Endodermal cell (in vitro differentiated cells): ENCODE measurements around the gene FAM83E. TPM values are rescaled to one million over a fixed set of nuclear protein-coding genes. Genes with fewer than 3 reads are reported as not detected.

ENCODE experiments used
- DNase-seq: peaks from one replicate; pipeline ENCODE4 v3.0.0-alpha.2; 2017
- H3K27ac ChIP-seq: 2 replicates; pipeline ENCODE4 v1.5.1; 2013; ENCODE audit warnings: mild to moderate bottlenecking, low read depth, low read length, moderate library complexity
- H3K27me3 ChIP-seq: 2 replicates; pipeline ENCODE4 v1.6.1; 2013; ENCODE audit warnings: mild to moderate bottlenecking, low read length, moderate library complexity; ENCODE audit not compliant: insufficient read depth, control insufficient read depth, poor library complexity, severe bottlenecking
- H3K36me3 ChIP-seq: 2 replicates; pipeline ENCODE4 v1.7.0; 2013; ENCODE audit warnings: mild to moderate bottlenecking, low read length, moderate library complexity; ENCODE audit not compliant: control insufficient read depth, insufficient read depth
- H3K4me1 ChIP-seq: one replicate; pipeline ENCODE4 v1.7.0; 2013; ENCODE audit warnings: low read length; ENCODE audit not compliant: control insufficient read depth, insufficient read depth
- H3K4me3 ChIP-seq: 2 replicates; pipeline ENCODE4 v1.5.1; 2013; ENCODE audit warnings: mild to moderate bottlenecking, low read length, moderate library complexity
- H3K9ac ChIP-seq: 2 replicates; pipeline ENCODE4 v1.6.1; 2013; ENCODE audit warnings: mild to moderate bottlenecking, low read length, moderate library complexity; ENCODE audit not compliant: poor library complexity, severe bottlenecking; ENCODE audit errors: extremely low read depth
- H3K9me3 ChIP-seq: 2 replicates; pipeline ENCODE4 v1.6.1; 2013; ENCODE audit warnings: mild to moderate bottlenecking, low read length, moderate library complexity; ENCODE audit not compliant: control insufficient read depth
- H3K27ac Mint-ChIP-seq: 2 replicates; pipeline ENCODE4 v1.8.0; 2020; ENCODE audit warnings: mixed read lengths
- H3K27me3 Mint-ChIP-seq: 2 replicates; pipeline ENCODE4 v1.8.0; 2021; ENCODE audit warnings: mild to moderate bottlenecking, mixed read lengths; ENCODE audit not compliant: insufficient read depth
- H3K36me3 Mint-ChIP-seq: 2 replicates; pipeline ENCODE4 v1.8.0; 2020; ENCODE audit warnings: low read depth, mixed read lengths
- H3K4me1 Mint-ChIP-seq: 2 replicates; pipeline ENCODE4 v1.8.0; 2020; ENCODE audit warnings: mixed read lengths
- H3K4me3 Mint-ChIP-seq: 2 replicates; pipeline ENCODE4 v1.8.0; 2020; ENCODE audit warnings: mild to moderate bottlenecking, moderate library complexity, mixed read lengths
- H3K9me3 Mint-ChIP-seq: 2 replicates; pipeline ENCODE4 v1.8.0; 2020; ENCODE audit warnings: mild to moderate bottlenecking, mixed read lengths
- CTCF ChIP-seq: fragments of 200-600 bp; sonication (generic); conservative IDR thresholded peaks from 2 replicates; pipeline ENCODE4 v1.5.0; 2021; ENCODE audit warnings: antibody characterized with exemption, mild to moderate bottlenecking
- WGBS, 2 experiments: methylation state at CpG; one replicate each; pipeline versions ENCODE4 v1.1.5 to v1.1.7; 2013; ENCODE audit warnings: missing lambda C conversion rate in 2 of 2, mixed read lengths in 1 of 2; ENCODE audit not compliant: insufficient coverage in 1 of 2, insufficient read length in 1 of 2; 5-methylcytosine and 5-hydroxymethylcytosine counted together
- total RNA-seq, 2 donors: library from RNA; stranded (reverse); fragmentation: NEBNext Ultra II Directional in 1 of 2; extraction: Animal tissue kit (Norgen Biotek cat#: 25700) in 1 of 2; gene quantifications; 2 replicates in 1 of 2; 3 replicates in 1 of 2; pipeline ENCODE4 v1.2.1, GENCODE V29; 2021

Gene FAM83E
- total RNA-seq, 2 donors from 2014 or later: 4.4 to 5.7 TPM

- no peaks in the 10 kb centered on the region for H3K27me3 ChIP-seq
- H3K4me1 Mint-ChIP-seq: peaks cover 4% of the 10 kb centered on the region
- H3K4me3 Mint-ChIP-seq: no peak overlapping the region
- H3K36me3 ChIP-seq: no peaks in the 10 kb centered on the region
- WGBS, 2 experiments: 96 to 100% methylated on average over 24 to 50 of the region's 50 CpGs
- no peak overlapping the region for H3K9ac ChIP-seq
- DNase-seq: no peak
- H3K9me3 Mint-ChIP-seq: peaks cover 6% of the 10 kb centered on the region
- no peak overlapping the region for H3K27ac ChIP-seq
- no peak overlapping the region for H3K4me3 ChIP-seq
- no peaks in the 10 kb centered on the region for H3K36me3 Mint-ChIP-seq
- peaks cover 9% of the 10 kb centered on the region for H3K27me3 Mint-ChIP-seq
- H3K27ac Mint-ChIP-seq: no peak overlapping the region
- H3K9me3 ChIP-seq: no peaks in the 10 kb centered on the region
- H3K4me1 ChIP-seq: no peaks in the 10 kb centered on the region
- no peak for TF ChIP-seq CTCF
These were observed 46.8 kb upstream of the FAM83E start for GRCh38 chr19:48661711-48662090.

- no peaks in the 10 kb centered on the region for H3K36me3 Mint-ChIP-seq
- peak; percentile 86 for DNase-seq
- WGBS, 2 experiments: 90 to 91% methylated on average over 33 to 35 of the region's 35 CpGs
- Histone ChIP-seq H3K27ac (no peak overlapping the region), H3K4me1 (no peaks in the 10 kb centered on the region), H3K36me3 (no peaks in the 10 kb centered on the region), H3K4me3 (no peak overlapping the region), H3K27me3 (no peaks in the 10 kb centered on the region), H3K9ac (no peak overlapping the region), H3K9me3 (no peaks in the 10 kb centered on the region)
- H3K9me3 Mint-ChIP-seq: peaks cover 6% of the 10 kb centered on the region
- H3K27ac Mint-ChIP-seq: peak overlapping the region; percentile 86
- TF ChIP-seq CTCF: no peak
- peaks cover 9% of the 10 kb centered on the region for H3K27me3 Mint-ChIP-seq
- peaks cover 6% of the 10 kb centered on the region for H3K4me1 Mint-ChIP-seq
- H3K4me3 Mint-ChIP-seq: no peak overlapping the region
These were observed 46.2 kb upstream of the FAM83E start for GRCh38 chr19:48660852-48661710.

GRCh38 chr19:48659768-48660167 lies 44.9 kb upstream of the FAM83E start:
- Histone ChIP-seq H3K27me3 (no peaks in the 10 kb centered on the region), H3K36me3 (no peaks in the 10 kb centered on the region), H3K9ac (no peak overlapping the region), H3K4me3 (no peak overlapping the region), H3K4me1 (no peaks in the 10 kb centered on the region), H3K9me3 (no peaks in the 10 kb centered on the region), H3K27ac (no peak overlapping the region)
- peaks cover 6% of the 10 kb centered on the region for H3K9me3 Mint-ChIP-seq
- TF ChIP-seq CTCF: no peak
- no peak overlapping the region for H3K27ac Mint-ChIP-seq
- H3K4me3 Mint-ChIP-seq: no peak overlapping the region
- H3K4me1 Mint-ChIP-seq: peaks cover 7% of the 10 kb centered on the region
- 91 to 93% methylated on average over 5 of the region's 5 CpGs for WGBS, 2 experiments
- DNase-seq: no peak
- H3K27me3 Mint-ChIP-seq: peaks cover 9% of the 10 kb centered on the region
- no peaks in the 10 kb centered on the region for H3K36me3 Mint-ChIP-seq
